CD4-positive, CD25-positive, alpha-beta regulatory T cell (primary cell): ENCODE data around the gene SLCO3A1. TPM values are rescaled to one million over a fixed set of nuclear protein-coding genes. Genes with fewer than 3 reads are reported as not detected.

Source experiments
- ATAC-seq, 2 donors: fragments of 150-1000 bp; cut with Tn5 transposase; one replicate each; pipeline ENCODE4 v1.10.0; 2021; ENCODE audit warnings: low read depth in 2 of 2, moderate number of reproducible peaks in 2 of 2, moderate library complexity in 1 of 2
- DNase-seq, 3 donors: peaks; one replicate each; pipeline versions ENCODE4 v3.0.0 to v3.0.0-alpha.2; 2012 to 2022; ENCODE audit warnings: mixed read lengths in 1 of 3
- H3K27ac ChIP-seq: one replicate; pipeline ENCODE4 v1.7.0; 2013; ENCODE audit warnings: mild to moderate bottlenecking, low read length; ENCODE audit not compliant: insufficient read depth, poor library complexity, severe bottlenecking
- H3K27me3 ChIP-seq: one replicate; pipeline ENCODE4 v1.7.0; 2013; ENCODE audit warnings: low read length; ENCODE audit not compliant: control insufficient read depth, insufficient read depth
- H3K36me3 ChIP-seq: one replicate; pipeline ENCODE4 v1.7.0; 2013; ENCODE audit warnings: mild to moderate bottlenecking, low read length, moderate library complexity; ENCODE audit not compliant: control insufficient read depth, insufficient read depth
- H3K4me1 ChIP-seq: 2 replicates; pipeline ENCODE4 v1.7.0; 2013; ENCODE audit warnings: mild to moderate bottlenecking, low read length; ENCODE audit not compliant: insufficient read depth, control insufficient read depth, poor library complexity, severe bottlenecking
- H3K4me3 ChIP-seq: one replicate; pipeline ENCODE4 v1.7.0; 2013; ENCODE audit warnings: low read depth, mild to moderate bottlenecking, low read length, moderate library complexity
- H3K9me3 ChIP-seq, 2 experiments: 1 replicate in 1 of 2; 2 replicates in 1 of 2; pipeline ENCODE4 v1.7.0; 2013; ENCODE audit warnings: low read length in 2 of 2, mild to moderate bottlenecking in 1 of 2, moderate library complexity in 1 of 2; ENCODE audit not compliant: control insufficient read depth in 2 of 2
- H3K27ac Mint-ChIP-seq, 3 donors: one replicate each; pipeline ENCODE4 v1.8.0; 2020 to 2022; ENCODE audit warnings: mild to moderate bottlenecking in 3 of 3, mixed read lengths in 3 of 3, moderate library complexity in 2 of 3
- H3K27me3 Mint-ChIP-seq: one replicate; pipeline ENCODE4 v1.8.0; 2022; ENCODE audit warnings: mild to moderate bottlenecking, mixed read lengths
- H3K36me3 Mint-ChIP-seq: one replicate; pipeline ENCODE4 v1.8.0; 2020; ENCODE audit warnings: mixed read lengths
- H3K4me1 Mint-ChIP-seq, 4 donors: one replicate each; pipeline ENCODE4 v1.8.0; 2020 to 2022; ENCODE audit warnings: mixed read lengths in 4 of 4, mild to moderate bottlenecking in 1 of 4
- H3K4me3 Mint-ChIP-seq, 4 donors: one replicate each; pipeline ENCODE4 v1.8.0; 2020 to 2022; ENCODE audit warnings: mild to moderate bottlenecking in 4 of 4, mixed read lengths in 4 of 4, moderate library complexity in 3 of 4
- H3K9me3 Mint-ChIP-seq, 7 donors: one replicate each; pipeline ENCODE4 v1.8.0; 2020 to 2022; ENCODE audit warnings: mixed read lengths in 7 of 7, mild to moderate bottlenecking in 3 of 7, moderate library complexity in 2 of 7
- polyA plus RNA-seq, 4 donors: library from polyadenylated mRNA; unstranded; fragments of 300-500 nt; fragmentation: Illumina TruSeq; gene quantifications; one replicate each; pipeline ENCODE4 v1.2.3, GENCODE V29; 2021
- total RNA-seq: library from RNA; stranded (reverse); gene quantifications from one replicate; pipeline ENCODE4 v1.2.3, GENCODE V29; 2022

Gene SLCO3A1
- total and polyA plus RNA-seq, 5 donors from 2014 or later, result 20.1 to 63.7 (median 38.1) TPM

- peaks cover 58% of the 10 kb centered on the region for H3K27me3 Mint-ChIP-seq
- H3K27ac ChIP-seq, result no peak overlapping the region
- no peak overlapping the region for H3K27ac Mint-ChIP-seq
- no peak overlapping the region for H3K4me3 ChIP-seq
- H3K27me3 ChIP-seq, result peaks cover 27% of the 10 kb centered on the region
- no peaks in the 10 kb centered on the region for H3K4me1 ChIP-seq
- DNase-seq (no peak), ATAC-seq (no peak)
- H3K36me3 Mint-ChIP-seq, result no peaks in the 10 kb centered on the region
- no peaks in the 10 kb centered on the region for H3K4me1 Mint-ChIP-seq
- peaks cover 0 to 2% (median 0%) of the 10 kb centered on the region in 7 donors for H3K9me3 Mint-ChIP-seq
- H3K9me3 ChIP-seq, result peaks cover 0 to 8% of the 10 kb centered on the region in 2 experiments
- H3K4me3 Mint-ChIP-seq, result no peak overlapping the region
- no peaks in the 10 kb centered on the region for H3K36me3 ChIP-seq
These were observed 13.6 kb upstream of the SLCO3A1 start for GRCh38 chr15:91839867-91840266.

GRCh38 chr15:91841861-91842260 lies 11.6 kb upstream of the SLCO3A1 start:
- Mint-ChIP-seq H3K36me3 (no peaks in the 10 kb centered on the region), H3K4me1 (no peaks in the 10 kb centered on the region), H3K9me3 (peaks cover 0 to 4% (median 0%) of the 10 kb centered on the region in 7 donors), H3K27ac (no peak overlapping the region), H3K27me3 (peaks cover 46% of the 10 kb centered on the region), H3K4me3 (no peak overlapping the region)
- DNase-seq (no peak), ATAC-seq (no peak)
- peaks cover 23% of the 10 kb centered on the region for H3K27me3 ChIP-seq
- H3K36me3 ChIP-seq, result no peaks in the 10 kb centered on the region
- peaks cover 0 to 8% of the 10 kb centered on the region in 2 experiments for H3K9me3 ChIP-seq
- H3K4me3 ChIP-seq, result no peak overlapping the region
- no peak overlapping the region for H3K27ac ChIP-seq
- no peaks in the 10 kb centered on the region for H3K4me1 ChIP-seq

GRCh38 chr15:91844341-91844740 lies 9.2 kb upstream of the SLCO3A1 start:
- Histone ChIP-seq H3K4me1 (peaks cover under 1% of the 10 kb centered on the region), H3K36me3 (no peaks in the 10 kb centered on the region), H3K4me3 (no peak overlapping the region), H3K27ac (no peak overlapping the region), H3K9me3 (peaks cover 0 to 8% of the 10 kb centered on the region in 2 experiments), H3K27me3 (peaks cover 20% of the 10 kb centered on the region)
- no peak for DNase-seq
- peaks cover 42% of the 10 kb centered on the region for H3K27me3 Mint-ChIP-seq
- no peak overlapping the region for H3K27ac Mint-ChIP-seq
- H3K4me3 Mint-ChIP-seq, result no peak overlapping the region
- ATAC-seq, result no peak
- no peaks in the 10 kb centered on the region for H3K36me3 Mint-ChIP-seq
- peaks cover 0 to 4% (median 0%) of the 10 kb centered on the region in 7 donors for H3K9me3 Mint-ChIP-seq
- H3K4me1 Mint-ChIP-seq, result peaks cover under 1 to 6% (median 1%) of the 10 kb centered on the region in 4 donors

GRCh38 chr15:91844928-91845327 lies 8.6 kb upstream of the SLCO3A1 start:
- Mint-ChIP-seq H3K9me3 (peaks cover 0 to 4% (median 0%) of the 10 kb centered on the region in 7 donors), H3K4me1 (peaks cover 6 to 12% (median 7%) of the 10 kb centered on the region in 4 donors), H3K27ac (no peak overlapping the region), H3K36me3 (no peaks in the 10 kb centered on the region), H3K4me3 (no peak overlapping the region), H3K27me3 (peaks cover 44% of the 10 kb centered on the region)
- ATAC-seq (no peak), DNase-seq (no peak)
- no peak overlapping the region for H3K27ac ChIP-seq
- H3K36me3 ChIP-seq, result no peaks in the 10 kb centered on the region
- peaks cover 0 to 8% of the 10 kb centered on the region in 2 experiments for H3K9me3 ChIP-seq
- no peak overlapping the region for H3K4me3 ChIP-seq
- peaks cover 7% of the 10 kb centered on the region for H3K4me1 ChIP-seq
- H3K27me3 ChIP-seq, result peaks cover 20% of the 10 kb centered on the region

GRCh38 chr15:91845720-91846119 lies 7.8 kb upstream of the SLCO3A1 start:
- DNase-seq (no peak), ATAC-seq (no peak)
- Mint-ChIP-seq H3K4me1 (peaks cover 7 to 19% (median 10%) of the 10 kb centered on the region in 4 donors), H3K4me3 (no peak overlapping the region), H3K27me3 (peaks cover 40% of the 10 kb centered on the region), H3K9me3 (peaks cover 0 to 4% (median 0%) of the 10 kb centered on the region in 7 donors), H3K36me3 (no peaks in the 10 kb centered on the region), H3K27ac (no peak overlapping the region)
- no peak overlapping the region for H3K27ac ChIP-seq
- H3K36me3 ChIP-seq, result no peaks in the 10 kb centered on the region
- peaks cover 11% of the 10 kb centered on the region for H3K4me1 ChIP-seq
- H3K9me3 ChIP-seq, result peaks cover 0 to 8% of the 10 kb centered on the region in 2 experiments
- H3K27me3 ChIP-seq, result peaks cover 14% of the 10 kb centered on the region
- H3K4me3 ChIP-seq, result no peak overlapping the region

GRCh38 chr15:91849180-91849579 lies 4.3 kb upstream of the SLCO3A1 start:
- Histone ChIP-seq H3K27ac (no peak overlapping the region), H3K9me3 (no peaks in the 10 kb centered on the region), H3K4me3 (peak overlapping the region; percentile 10), H3K36me3 (no peaks in the 10 kb centered on the region), H3K27me3 (no peaks in the 10 kb centered on the region), H3K4me1 (peaks cover 33% of the 10 kb centered on the region)
- peaks cover 21% of the 10 kb centered on the region for H3K27me3 Mint-ChIP-seq
- H3K4me1 Mint-ChIP-seq, result peaks cover 7 to 36% (median 21%) of the 10 kb centered on the region in 4 donors
- H3K27ac Mint-ChIP-seq, result peak overlapping the region in 1 of 3 donors; percentile 43
- peaks cover 0 to 2% (median 0%) of the 10 kb centered on the region in 7 donors for H3K9me3 Mint-ChIP-seq
- ATAC-seq, result no peak
- peak overlapping the region in 3 of 4 donors; percentile 58 to 76 (median 72) for H3K4me3 Mint-ChIP-seq
- no peaks in the 10 kb centered on the region for H3K36me3 Mint-ChIP-seq
- DNase-seq, result no peak

GRCh38 chr15:91849749-91850161 lies 3.8 kb upstream of the SLCO3A1 start:
- Mint-ChIP-seq H3K4me1 (peaks cover 7 to 42% (median 24%) of the 10 kb centered on the region in 4 donors), H3K4me3 (peak overlapping the region; percentile 44 to 76 (median 65)), H3K27me3 (peaks cover 15% of the 10 kb centered on the region), H3K36me3 (no peaks in the 10 kb centered on the region), H3K27ac (peak overlapping the region; percentile 43 to 66 (median 50)), H3K9me3 (peaks cover 0 to 2% (median 0%) of the 10 kb centered on the region in 7 donors)
- Histone ChIP-seq H3K36me3 (no peaks in the 10 kb centered on the region), H3K4me1 (peaks cover 39% of the 10 kb centered on the region), H3K4me3 (peak overlapping the region; percentile 10), H3K9me3 (no peaks in the 10 kb centered on the region), H3K27ac (peak overlapping the region; percentile 10), H3K27me3 (no peaks in the 10 kb centered on the region)
- ATAC-seq, result no peak
- peak in 2 of 3 donors; percentile 46 to 65 for DNase-seq
